Endothelial cell of umbilical vein (primary cell): ENCODE measurements around the gene FZR1. TPM values are rescaled to one million over a fixed set of nuclear protein-coding genes. Genes with fewer than 3 reads are reported as not detected.

Experiments used
- BruUV-seq: library from RNA; stranded (reverse); fragments of 400-500 nt; replicated peaks from 2 replicates; lab custom pipeline; 2021; lab: Mats Ljungman, UMichigan
- CTCF ChIA-PET: fragments of 300-600, 350-600 bp; sonication (Branson Sonifier 250); formaldehyde crosslinking; loops from one replicate; lab custom pipeline; 2021; ENCODE audit warnings: antibody characterized with exemption, inconsistent platforms; lab: Charles Lee
- POLR2A ChIA-PET: fragments of 300-600, 350-600 bp; sonication (Branson Sonifier 250); formaldehyde crosslinking; loops from one replicate; lab custom pipeline; 2021; ENCODE audit warnings: antibody characterized with exemption, inconsistent platforms; lab: Charles Lee
- DNase-seq: peaks from one replicate; pipeline ENCODE4 v3.0.0-alpha.2; 2011; ENCODE audit warnings: low read depth, low spot score
- FAIRE-seq: peaks from 2 replicates; lab custom pipeline; 2011; peaks lifted over from hg19 to GRCh38; lab: Jason Lieb, UNC
- H2AFZ ChIP-seq: 2 replicates; pipeline ENCODE4 v1.6.0; 2012; ENCODE audit warnings: low read depth, low read length, control low read depth, inconsistent platforms
- H3K27ac ChIP-seq: 2 replicates; pipeline ENCODE4 v1.5.1; 2011; ENCODE audit warnings: low read depth, mild to moderate bottlenecking, control low read depth, low read length, moderate library complexity; ENCODE audit not compliant: insufficient read depth
- H3K27me3 ChIP-seq, 2 experiments: 2 replicates each; pipeline versions ENCODE4 v1.6.0 to v1.6.1; 2011; ENCODE audit warnings: low read length in 2 of 2, mixed read lengths in 1 of 2; ENCODE audit not compliant: control insufficient read depth in 2 of 2, insufficient read depth in 2 of 2
- H3K36me3 ChIP-seq, 2 experiments: 2 replicates in 1 of 2; 3 replicates in 1 of 2; pipeline ENCODE4 v1.5.1; 2011; ENCODE audit warnings: low read length in 2 of 2, mild to moderate bottlenecking in 1 of 2, moderate library complexity in 1 of 2; ENCODE audit not compliant: control insufficient read depth in 2 of 2, insufficient read depth in 2 of 2; ENCODE audit errors: extremely low read depth in 1 of 2
- H3K4me1 ChIP-seq: 3 replicates; pipeline ENCODE4 v1.5.1; 2011; ENCODE audit warnings: mild to moderate bottlenecking, low read length; ENCODE audit not compliant: control insufficient read depth, insufficient read depth; ENCODE audit errors: extremely low read depth
- H3K4me2 ChIP-seq: 2 replicates; pipeline ENCODE4 v1.6.1; 2011; ENCODE audit warnings: low read length, control low read depth, mixed read lengths; ENCODE audit not compliant: insufficient read depth
- H3K4me3 ChIP-seq, 3 experiments: fragments of 200-600 bp in 1 of 3; sonication (generic), shearing (Covaris generic) in 1 of 3; replicated peaks in 1 of 3; 2 replicates each; pipeline ENCODE4 v1.5.1; 2011 to 2016; ENCODE audit warnings: control low read depth in 3 of 3, low read length in 3 of 3, mild to moderate bottlenecking in 2 of 3, inconsistent platforms in 1 of 3, low read depth in 1 of 3, moderate library complexity in 1 of 3; ENCODE audit not compliant: insufficient read depth in 1 of 3
- H3K79me2 ChIP-seq: 2 replicates; pipeline ENCODE4 v1.6.0; 2012; ENCODE audit warnings: low read length, inconsistent platforms; ENCODE audit not compliant: control insufficient read depth, insufficient read depth
- H3K9ac ChIP-seq: replicated peaks from 2 replicates; pipeline ENCODE3; 2011; ENCODE audit warnings: low read length, control low read depth; ENCODE audit not compliant: insufficient read depth; ENCODE audit errors: extremely low read depth
- H3K9me1 ChIP-seq: replicated peaks from 3 replicates; pipeline ENCODE4 v1.6.0; 2011; ENCODE audit warnings: mild to moderate bottlenecking, low read length; ENCODE audit not compliant: control insufficient read depth, insufficient read depth; ENCODE audit errors: extremely low read depth
- H3K9me3 ChIP-seq: replicated peaks from 2 replicates; pipeline ENCODE4 v1.5.1; 2012; ENCODE audit warnings: low read length, inconsistent platforms; ENCODE audit not compliant: control insufficient read depth, insufficient read depth
- H4K20me1 ChIP-seq: replicated peaks from 2 replicates; pipeline ENCODE3; 2011; ENCODE audit warnings: mild to moderate bottlenecking, low read length; ENCODE audit not compliant: control insufficient read depth, insufficient read depth; ENCODE audit errors: extremely low read depth
- CTCF ChIP-seq, 2 donors: IDR thresholded peaks; 1 replicate in 1 of 2; 2 replicates in 1 of 2; pipeline ENCODE4 v1.5.1; 2011; ENCODE audit warnings: low read length in 2 of 2, mild to moderate bottlenecking in 2 of 2, moderate library complexity in 2 of 2, control low read depth in 1 of 2, inconsistent platforms in 1 of 2, low read depth in 1 of 2; ENCODE audit not compliant: insufficient read depth in 1 of 2; ENCODE audit errors: extremely low read depth in 1 of 2
- EZH2 ChIP-seq: IDR thresholded peaks from 2 replicates; pipeline ENCODE4 v1.6.1; 2012; ENCODE audit warnings: borderline replicate concordance, low read depth, mild to moderate bottlenecking, moderate library complexity, low read length, inconsistent platforms; ENCODE audit not compliant: severe bottlenecking
- FOS ChIP-seq: IDR thresholded peaks from 2 replicates; pipeline ENCODE4 v1.6.1; 2011; ENCODE audit warnings: mild to moderate bottlenecking, low read length, moderate library complexity, borderline replicate concordance; ENCODE audit not compliant: insufficient read depth
- JUN ChIP-seq: IDR thresholded peaks from 2 replicates; pipeline ENCODE4 v1.6.1; 2011; ENCODE audit warnings: borderline replicate concordance, low read depth; ENCODE audit not compliant: insufficient read length, insufficient read depth
- MAX ChIP-seq: IDR thresholded peaks from 2 replicates; pipeline ENCODE4 v1.6.1; 2011; ENCODE audit not compliant: insufficient read depth, insufficient read length
- POLR2A ChIP-seq: IDR thresholded peaks from 2 replicates; pipeline ENCODE4 v1.6.1; 2012; ENCODE audit warnings: low read depth, mild to moderate bottlenecking, control low read depth, low read length
- POLR2AphosphoS5 ChIP-seq: IDR thresholded peaks from 2 replicates; pipeline ENCODE4 v1.6.1; 2012; ENCODE audit warnings: low read depth, mild to moderate bottlenecking, control low read depth, low read length, moderate library complexity; ENCODE audit not compliant: insufficient read depth
- dilution Hi-C: fragments of 300-500 bp; cut with MboI; formaldehyde crosslinking; loops from one replicate; pipeline ENCODE4 v1.15.0; 2019; ENCODE audit warnings: low sequenced_read_pairs; ENCODE audit not compliant: extremely low pct_ligation_motif_present
- intact Hi-C: fragments of 100-400 bp; cut with micrococcal nuclease; formaldehyde crosslinking; loops from one replicate; pipeline ENCODE4 v1.10.0; 2022
- polyA plus RNA-seq, 4 experiments: library from polyadenylated mRNA; depleted of rRNA in 3 of 4; stranded (reverse) in 3 of 4; unstranded in 1 of 4; fragments of >200 nt; gene quantifications; 2 replicates each; pipeline versions ENCODE4 v1.2.1 to v1.2.3, GENCODE V29; 2011 to 2012; ENCODE audit warnings: missing spikeins in 1 of 4
- total RNA-seq: library from RNA; stranded (reverse); gene quantifications from 2 replicates; pipeline ENCODE4 v1.2.3, GENCODE V29; 2021

FZR1 gene
- total and polyA plus RNA-seq, 2 donors (not counting 3 experiments of a cell fraction or from before 2014, with no cell fraction given): 35.9 to 60.4 TPM

- no peak overlapping the region for H3K27ac ChIP-seq
- H3K9me1 ChIP-seq: no peaks in the 10 kb centered on the region
- no peak overlapping the region for H3K4me2 ChIP-seq
- dilution Hi-C loops (no loop called here), intact Hi-C loops (no loop called here)
- no peaks in the 10 kb centered on the region for H3K27me3 ChIP-seq
- H2AFZ ChIP-seq: no peak overlapping the region
- H3K9ac ChIP-seq: no peak overlapping the region
- FAIRE-seq (no peak), DNase-seq (no peak)
- no peaks in the 10 kb centered on the region for H4K20me1 ChIP-seq
- BruUV-seq: no TSS peak
- H3K9me3 ChIP-seq: no peaks in the 10 kb centered on the region
- CTCF ChIA-PET: interaction anchor here (1.1 to 3.3 kb wide), 2 partner anchors 8 to 10 kb away, joined by 3 to 20 read pairs; partner anchors contain the start of gene SMIM44
- peaks cover 9% of the 10 kb centered on the region for H3K79me2 ChIP-seq
- no peaks in the 10 kb centered on the region for H3K4me1 ChIP-seq
- TF ChIP-seq POLR2A: no peak
- TF ChIP-seq CTCF (IDR thresholded peaks at IDR 0.05; ENCODE audit: extremely low read depth in 1 of 2, insufficient read depth in 1 of 2, low read depth in 1 of 2, low read length in 2 of 2): no peak
- no peak for TF ChIP-seq EZH2
- no peak for TF ChIP-seq POLR2AphosphoS5
- TF ChIP-seq FOS: no peak
- no peak for TF ChIP-seq MAX
- no peak for TF ChIP-seq JUN
- H3K4me3 ChIP-seq: no peak overlapping the region
- POLR2A ChIA-PET: no interaction called here
- H3K36me3 ChIP-seq: peaks cover 0 to 18% of the 10 kb centered on the region in 2 experiments
These were observed 13.2 kb upstream of the FZR1 start for GRCh38 chr19:3492919-3493318.
